ENCODE data around the gene RUNX1.
"Not testable (repeated sequence)": the region's sequence is repeated elsewhere in the genome, so short reads cannot be mapped to it uniquely, and the experiment has no call there.

Gene RUNX1

GRCh38 chr21:34817821-34818661 is 231.1 kb downstream of the RUNX1 start:
- DNase-seq, result no peak

DNA sequence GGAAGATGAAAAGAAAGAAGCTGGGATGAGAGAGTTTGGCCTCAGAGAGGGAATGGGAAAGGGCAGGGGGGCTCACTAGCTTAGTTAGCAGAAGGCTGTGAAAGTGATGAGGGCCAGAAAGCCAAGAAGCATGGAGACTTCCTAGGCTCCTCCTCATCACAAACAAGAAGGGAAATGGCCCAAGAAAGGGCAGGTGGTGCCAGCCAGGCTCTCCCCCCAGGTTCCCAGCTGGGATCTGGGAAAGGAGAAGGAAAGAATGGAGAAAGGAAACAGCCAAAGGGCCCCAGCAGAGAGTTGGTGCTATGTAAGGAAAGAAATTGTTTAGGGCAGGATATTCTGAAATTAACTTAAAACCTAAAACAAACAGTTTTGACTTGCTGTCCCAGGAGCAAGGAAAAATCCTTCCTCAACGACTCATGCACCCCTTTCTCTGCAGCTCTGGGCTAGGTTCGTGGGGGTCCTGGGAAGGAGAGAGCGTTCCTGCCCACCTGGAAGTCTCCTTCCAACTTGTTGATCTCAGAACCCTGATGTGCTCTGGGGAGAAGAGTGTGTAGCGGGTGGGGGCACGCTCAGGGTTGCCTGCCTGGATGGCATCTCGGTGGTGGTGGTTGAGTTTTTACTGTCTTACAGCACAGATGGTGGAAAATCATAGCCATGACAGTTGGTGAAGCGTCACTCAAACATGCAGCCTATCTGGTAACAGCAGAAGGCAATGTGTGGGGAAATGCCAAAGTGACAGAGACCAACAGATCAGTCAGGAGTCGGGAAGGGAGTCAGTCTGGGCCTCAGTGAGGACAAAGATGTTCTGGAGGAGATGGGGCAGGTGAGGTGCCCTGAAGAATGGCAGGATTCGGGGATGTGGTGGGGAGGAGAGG is 233.0 kb downstream of the RUNX1 start:
- no peak for DNase-seq

DNA sequence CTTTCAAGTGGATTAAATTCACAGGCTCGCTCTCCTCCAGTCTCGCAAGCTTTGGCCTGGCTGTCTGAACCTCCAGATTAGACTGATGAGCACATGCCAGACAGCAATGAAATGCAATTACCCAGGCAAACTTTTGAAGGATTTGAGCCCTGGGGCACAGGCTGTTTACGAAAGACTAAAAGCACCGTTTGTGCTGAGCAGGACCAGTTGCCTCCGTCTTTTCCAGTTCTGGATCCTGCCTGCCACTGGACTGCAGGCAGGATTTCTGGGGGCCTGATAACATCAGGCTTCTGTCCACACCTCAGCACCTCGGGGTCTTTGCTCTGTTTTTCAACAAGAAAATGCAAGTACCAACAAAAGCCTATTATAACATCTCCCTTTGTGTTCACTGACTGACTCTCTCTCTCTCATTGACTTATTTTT is 234.6 kb downstream of the RUNX1 start:
- no peak for DNase-seq

DNA sequence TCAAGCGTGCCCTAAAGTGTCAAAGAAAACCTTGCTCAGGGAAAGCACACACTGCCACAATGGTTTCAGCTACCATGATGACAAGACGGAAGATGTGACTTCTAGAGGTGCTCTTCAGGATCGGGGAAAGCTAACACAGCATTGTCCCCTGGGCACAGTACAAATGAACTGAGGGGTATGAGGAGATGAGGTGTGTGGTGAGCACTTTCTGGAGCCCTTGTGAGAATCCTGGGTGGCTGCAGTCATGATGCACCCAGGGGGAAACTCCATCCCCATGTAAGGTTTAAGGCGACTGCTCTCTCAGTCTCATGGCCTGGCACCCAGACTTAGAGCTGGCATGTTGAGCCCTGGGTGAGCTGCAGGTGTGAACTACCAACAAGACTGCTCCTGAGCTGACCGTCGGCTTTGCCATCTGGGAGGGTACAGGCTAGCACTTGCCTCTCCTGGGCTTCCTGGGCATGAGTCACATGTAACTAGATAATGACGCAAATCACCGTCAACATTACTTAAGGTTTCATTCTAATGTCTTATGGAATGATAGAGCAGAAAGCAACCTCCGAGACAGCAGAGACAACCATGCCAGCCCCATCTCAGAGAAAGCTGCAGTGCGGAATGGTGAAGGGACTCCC is 235.7 kb downstream of the RUNX1 start:
- no peak for DNase-seq

DNA sequence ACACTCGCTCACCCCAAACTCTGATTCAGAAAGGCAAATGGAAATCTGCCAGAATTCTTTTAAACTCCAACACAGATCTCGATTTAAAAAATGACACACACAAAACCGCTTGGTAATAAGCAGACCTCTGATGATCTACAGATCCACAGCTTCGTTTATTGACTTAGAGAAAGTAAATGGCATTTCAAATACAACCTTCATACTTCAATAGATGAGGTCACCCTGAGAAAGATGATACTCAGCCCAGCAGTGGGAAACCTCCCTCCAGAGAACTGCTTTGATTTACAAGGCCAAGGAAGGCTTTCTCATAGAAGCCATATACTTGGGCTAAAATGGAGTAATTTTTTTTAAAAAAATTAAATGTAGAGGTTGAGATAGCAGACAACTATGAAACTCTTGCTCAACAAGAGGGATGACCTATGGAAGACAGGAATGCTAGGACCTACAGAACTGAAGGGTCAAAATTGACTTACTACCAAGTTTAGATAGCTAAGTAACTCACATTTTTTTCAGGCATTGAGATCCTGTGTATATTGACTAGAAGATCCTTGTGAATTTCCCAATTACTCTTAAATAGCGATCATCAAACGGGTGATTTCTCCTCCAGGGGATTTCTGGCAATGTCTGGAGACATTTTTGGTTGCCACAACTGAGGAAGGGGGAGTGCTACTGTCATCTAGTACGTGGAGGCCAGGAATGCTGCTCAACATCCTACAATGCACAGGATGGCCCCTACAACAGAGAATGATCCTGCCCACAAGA is 236.4 kb downstream of the RUNX1 start:
- no peak for DNase-seq

DNA sequence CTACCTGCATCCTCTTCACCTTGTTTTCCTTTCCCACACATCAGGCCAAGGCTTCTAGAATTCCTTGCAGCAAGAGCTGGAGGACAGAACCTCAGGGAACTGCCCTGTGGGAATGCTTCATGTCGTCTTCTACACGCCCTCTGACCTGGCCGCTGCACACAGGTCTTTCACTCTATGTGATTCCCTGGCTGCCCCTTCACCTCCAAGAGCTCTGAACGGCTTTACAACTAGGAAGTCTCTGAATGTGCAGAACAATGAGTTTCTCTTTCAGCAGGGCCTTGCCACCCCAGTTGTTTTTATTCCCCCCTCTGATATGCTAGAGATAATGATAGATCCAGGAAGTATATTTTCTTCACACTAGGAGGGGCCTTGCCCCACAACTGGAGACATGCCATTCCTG is 237.7 kb downstream of the RUNX1 start:
- no peak for DNase-seq

DNA sequence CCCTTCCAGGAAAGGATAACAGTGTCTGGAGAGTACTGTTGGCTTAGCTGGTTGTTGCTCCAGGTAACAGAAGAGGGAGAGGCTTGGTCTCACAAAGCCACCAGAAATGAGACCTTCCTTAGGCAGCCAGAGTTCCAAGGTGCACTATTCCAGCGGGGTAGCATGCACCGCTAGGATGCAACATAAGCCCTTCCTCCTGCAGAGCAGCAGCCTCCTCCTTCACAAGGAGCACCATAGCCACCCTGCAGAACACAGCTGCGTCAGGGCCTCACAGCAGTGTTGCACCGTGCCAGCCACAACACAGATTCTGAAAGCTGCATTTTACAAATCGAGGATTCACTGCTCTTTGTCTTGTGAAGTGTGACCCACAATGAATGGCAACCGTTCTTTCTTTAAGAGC is 238.3 kb downstream of the RUNX1 start:
- no peak for DNase-seq

- DNase-seq, result no peak
These were observed 239.3 kb downstream of the RUNX1 start for GRCh38 chr21:34809822-34810221.

- DNase-seq, result no peak
These were observed 240.4 kb downstream of the RUNX1 start for GRCh38 chr21:34808569-34809204.

DNA sequence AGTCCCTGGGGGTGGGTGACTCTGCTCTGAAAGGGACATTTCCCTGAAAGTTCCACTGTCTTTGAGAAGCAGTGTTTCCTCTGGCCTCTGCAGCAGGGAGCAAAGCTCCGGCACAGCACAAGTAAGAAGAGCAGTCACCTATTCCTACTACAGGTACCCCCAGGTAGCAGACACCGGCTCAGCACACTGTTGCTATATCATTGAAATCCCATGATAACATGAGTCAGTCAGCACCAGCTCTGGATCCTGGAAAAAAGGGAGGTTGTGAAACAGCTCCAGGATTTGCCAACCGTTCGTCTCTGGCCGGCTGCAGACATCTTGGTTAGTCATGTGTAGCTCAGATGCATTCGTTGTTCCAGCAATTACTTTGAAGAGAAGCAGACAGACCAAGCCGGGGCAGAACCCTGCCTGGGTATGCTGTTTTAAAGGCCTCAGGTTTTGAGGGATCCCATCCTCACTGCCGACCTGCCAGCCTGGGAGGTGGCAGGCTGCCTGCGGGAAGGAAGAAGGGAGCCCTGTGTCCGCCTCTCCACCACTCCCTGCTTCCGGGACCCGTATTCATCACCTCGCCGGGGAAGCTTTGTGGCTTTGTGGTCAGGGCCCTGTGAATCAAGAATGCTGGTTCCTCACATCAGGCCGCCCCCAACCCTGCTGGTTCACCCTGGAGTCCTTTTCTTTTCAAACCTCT is 241.1 kb downstream of the RUNX1 start:
- DNase-seq, result peak; percentile 58

DNA sequence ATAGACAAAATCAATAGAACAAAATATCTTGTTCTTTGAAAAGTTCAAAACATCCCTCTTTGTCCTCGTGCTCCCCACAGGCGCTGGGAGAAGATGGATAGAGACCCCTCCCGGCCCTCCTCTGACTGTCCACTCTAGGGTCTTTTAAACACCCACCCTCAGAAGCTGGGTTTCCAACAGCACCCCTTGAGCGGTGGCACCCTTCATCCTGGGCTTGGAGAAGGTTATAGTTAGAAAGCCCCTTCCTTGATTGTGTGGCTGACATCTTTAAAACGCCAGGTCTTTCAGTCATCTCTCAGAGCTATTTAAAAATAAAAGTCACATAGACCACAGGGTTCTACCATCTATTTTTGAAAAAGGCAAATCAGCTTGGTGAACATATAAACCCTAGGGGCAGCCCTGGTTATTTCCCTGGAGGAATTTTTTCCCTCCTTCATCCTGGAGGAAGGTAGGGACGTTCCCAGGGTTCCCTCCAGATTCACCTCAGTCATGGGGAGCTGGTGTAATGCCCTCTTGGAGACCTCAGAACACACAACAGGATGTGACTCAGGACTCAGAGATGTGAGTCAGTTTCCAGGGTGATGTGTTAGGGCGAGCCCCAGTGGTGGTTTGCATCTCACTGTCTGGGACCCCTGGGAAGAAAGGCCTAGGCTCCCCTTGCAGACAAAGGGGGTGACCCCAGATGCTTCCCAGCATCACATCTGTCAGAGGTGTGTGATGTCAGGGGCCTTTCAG is 241.8 kb downstream of the RUNX1 start:
- DNase-seq, result peak; percentile 58

DNA sequence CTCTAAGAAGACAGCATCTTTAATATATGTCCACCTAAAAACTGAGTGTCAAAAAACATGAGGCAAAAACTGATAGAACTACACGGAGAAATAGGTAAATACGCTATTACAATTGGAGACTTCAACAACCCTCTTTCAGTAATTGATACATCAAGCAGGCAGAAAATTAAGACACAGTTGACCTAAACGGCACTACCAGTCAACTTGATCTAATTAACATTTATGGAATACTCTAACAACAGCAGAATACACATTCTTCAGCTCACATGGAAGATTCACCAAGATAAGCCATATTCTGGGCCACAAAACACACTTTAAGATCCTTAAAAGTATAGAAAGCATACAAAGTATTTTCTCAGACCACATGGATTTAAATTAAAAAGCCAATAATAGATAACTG is 242.7 kb downstream of the RUNX1 start:
- DNase-seq, result no peak

DNA sequence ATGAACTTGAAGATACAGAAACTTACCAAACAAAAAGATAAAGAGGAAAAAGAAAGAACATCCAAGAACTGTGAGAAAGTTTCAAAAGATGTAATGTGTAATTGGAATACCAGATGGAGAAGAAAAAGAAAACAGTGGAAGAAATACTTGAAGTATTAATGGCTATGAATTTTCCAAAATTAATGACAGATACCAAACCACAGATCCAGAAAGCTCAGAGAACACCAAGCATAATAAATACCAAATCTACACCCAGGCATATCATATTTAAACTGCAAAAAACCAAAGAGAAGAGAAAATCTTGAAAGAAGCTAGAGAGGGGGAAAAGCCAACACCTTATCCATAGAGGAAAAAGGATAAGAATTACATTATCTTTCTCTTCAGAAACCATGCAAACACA is 243.9 kb downstream of the RUNX1 start:
- DNase-seq, result no peak

- not testable (repeated sequence) for DNase-seq
These were observed 244.5 kb downstream of the RUNX1 start for GRCh38 chr21:34804584-34804983.

DNA sequence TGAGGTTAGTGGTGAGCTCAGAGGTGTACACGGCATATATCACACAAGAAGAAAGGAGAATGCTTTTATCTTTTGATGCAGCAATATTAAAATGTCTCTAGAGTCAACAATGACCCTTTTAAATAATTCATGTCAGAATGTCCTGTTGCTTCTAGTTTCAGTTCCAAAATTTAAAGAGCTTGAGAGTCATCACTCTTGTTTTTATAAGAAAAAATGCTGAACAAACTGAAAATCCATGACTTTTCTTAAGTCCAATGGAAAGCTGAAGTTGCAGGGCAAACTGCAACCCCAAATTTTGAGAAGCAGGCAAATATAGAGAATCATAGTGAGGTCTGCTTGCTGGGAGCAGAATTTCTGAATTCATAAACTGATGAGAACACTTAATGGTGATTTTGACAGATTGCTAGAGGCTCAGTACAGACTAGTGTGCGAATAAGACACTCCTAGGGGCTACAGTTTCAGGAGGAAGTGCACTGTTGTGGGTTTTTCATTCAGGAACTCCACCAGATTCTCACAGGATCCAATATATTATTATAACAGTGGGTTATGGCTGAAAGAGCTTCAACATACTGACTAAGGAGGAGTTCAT is 245.2 kb downstream of the RUNX1 start:
- DNase-seq, result no peak

DNA sequence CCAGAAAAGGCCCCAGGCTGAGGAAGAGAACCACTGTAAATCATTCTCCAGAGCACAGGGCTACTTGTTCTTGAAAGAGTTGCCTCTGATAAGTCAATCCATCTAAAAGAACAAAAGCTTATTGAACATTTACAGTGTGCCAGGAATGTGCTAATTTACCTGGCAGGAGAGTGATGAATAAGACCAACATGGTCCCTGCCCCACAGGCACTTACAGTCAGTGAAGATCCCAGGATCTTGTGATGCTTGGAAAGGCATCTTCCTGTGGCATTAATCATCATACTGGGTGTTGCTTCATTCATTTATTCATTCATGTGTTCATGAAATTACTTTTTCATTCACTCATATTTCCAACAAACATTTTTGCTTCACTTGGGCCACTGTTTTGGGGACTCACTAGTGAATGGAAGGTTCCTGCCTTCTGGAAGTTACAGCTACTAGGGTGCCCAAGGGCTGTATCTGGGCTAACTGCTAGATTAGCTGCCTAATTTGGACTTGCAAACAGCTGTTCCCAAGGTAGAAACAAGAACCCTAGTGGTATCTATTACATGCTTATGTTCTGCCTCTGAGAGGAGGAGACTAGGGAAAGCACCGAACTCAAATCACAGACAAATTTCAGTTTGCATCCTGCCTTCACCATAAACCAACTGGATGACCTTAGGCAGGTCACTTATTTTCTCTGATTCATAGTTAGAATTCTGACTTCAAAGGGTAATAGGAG is 246.8 kb downstream of the RUNX1 start:
- DNase-seq, result no peak

- no peak for DNase-seq
These were observed 247.5 kb downstream of the RUNX1 start for GRCh38 chr21:34801519-34802132.

DNA sequence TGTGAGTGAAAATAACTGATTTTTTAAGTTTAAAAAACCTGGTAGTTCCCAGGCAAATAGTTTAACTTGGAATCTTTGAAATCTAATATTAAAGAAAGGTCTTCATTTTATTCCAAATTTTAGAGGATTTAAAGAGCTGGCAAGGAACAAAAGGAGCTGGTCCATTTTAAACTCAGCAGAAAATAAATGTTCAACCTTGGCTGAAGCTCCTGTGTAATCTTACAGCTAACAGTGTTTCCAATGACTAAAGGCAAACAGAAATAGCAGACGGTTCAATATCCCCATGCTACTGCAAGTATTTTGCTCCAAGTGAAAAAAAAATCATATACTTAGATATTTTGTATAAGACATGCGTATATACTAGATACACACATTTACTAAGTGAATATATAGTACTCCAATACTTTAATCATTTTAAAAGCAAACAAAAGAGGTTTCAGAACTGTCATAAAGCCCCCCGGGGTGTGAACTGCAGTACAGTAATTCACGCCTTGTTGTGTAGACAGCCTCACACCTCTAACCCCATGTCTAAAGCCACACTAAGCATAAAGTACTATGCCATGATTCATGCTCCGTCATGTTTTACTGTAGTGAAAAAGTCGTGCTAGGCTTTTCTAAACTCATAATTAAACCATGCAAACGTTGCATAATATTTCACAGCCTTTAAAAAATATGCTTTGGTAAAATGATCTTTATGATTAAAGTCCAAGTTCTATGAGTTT is 248.1 kb downstream of the RUNX1 start:
- DNase-seq, result no peak

DNA sequence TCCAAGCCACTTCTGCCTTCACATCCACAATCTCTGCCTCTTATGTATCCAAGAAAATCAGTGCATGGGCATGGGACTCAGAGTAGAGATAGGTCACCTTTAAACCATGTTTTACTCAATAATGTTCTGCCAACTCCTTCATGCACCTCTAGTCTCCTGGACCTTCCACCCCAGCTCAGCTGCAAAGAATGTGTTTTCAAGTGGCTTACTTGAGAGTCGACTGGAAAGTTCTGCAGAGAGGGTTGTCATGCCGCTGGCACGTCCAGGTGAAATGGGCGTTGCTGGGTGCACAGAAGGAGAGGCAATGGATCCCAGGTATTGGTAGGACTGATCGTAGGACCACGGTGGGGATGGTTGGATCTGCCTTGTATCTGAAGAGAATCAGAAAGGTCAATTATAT is 250.0 kb downstream of the RUNX1 start:
- no peak for DNase-seq
